HEK293T (cell line): ENCODE results near the gene ATP1B3.

Source experiments
- ELF4 ChIP-seq: fragments of 450-650 bp; IDR thresholded peaks from 2 replicates; pipeline ENCODE4 v1.6.1; 2017; ENCODE audit warnings: antibody characterized with exemption
- NFRKB ChIP-seq: fragments of 450-650 bp; IDR thresholded peaks from 2 replicates; pipeline ENCODE4 v1.6.1; 2016; ENCODE audit warnings: mild to moderate bottlenecking, moderate library complexity
- SUZ12 ChIP-seq: fragments of 450-650 bp; IDR thresholded peaks from 2 replicates; pipeline ENCODE4 v1.6.1; 2016; ENCODE audit warnings: mild to moderate bottlenecking
- TF ChIP-seq, protein P1 (sequence below): fragments of 450-650 bp; IDR thresholded peaks from 2 replicates; pipeline ENCODE4 v1.6.1; 2016

DNA sequence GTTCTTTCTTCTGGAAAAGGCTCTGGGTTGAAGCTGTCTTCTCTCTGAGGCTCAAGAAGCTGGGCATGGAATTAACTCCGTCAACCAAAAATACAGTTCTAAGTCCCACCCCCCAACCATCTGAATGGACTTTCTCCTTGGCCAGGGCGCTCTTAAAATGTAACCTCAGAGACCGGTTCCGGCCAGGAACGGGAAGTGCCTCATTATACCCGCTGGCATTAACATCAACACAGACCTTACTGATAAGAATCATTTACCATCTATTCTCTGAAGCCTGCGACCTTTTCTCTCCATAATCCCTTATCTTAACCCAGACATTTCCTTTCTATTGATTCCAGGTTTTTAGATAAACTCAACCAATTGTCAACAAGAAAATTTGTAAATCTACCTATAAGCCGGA, 64.7 kb downstream of the ATP1B3 start:
- no peak for TF ChIP-seq SUZ12
- TF ChIP-seq, protein P1, sequence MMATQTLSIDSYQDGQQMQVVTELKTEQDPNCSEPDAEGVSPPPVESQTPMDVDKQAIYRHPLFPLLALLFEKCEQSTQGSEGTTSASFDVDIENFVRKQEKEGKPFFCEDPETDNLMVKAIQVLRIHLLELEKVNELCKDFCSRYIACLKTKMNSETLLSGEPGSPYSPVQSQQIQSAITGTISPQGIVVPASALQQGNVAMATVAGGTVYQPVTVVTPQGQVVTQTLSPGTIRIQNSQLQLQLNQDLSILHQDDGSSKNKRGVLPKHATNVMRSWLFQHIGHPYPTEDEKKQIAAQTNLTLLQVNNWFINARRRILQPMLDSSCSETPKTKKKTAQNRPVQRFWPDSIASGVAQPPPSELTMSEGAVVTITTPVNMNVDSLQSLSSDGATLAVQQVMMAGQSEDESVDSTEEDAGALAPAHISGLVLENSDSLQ = no peak
- no peak for TF ChIP-seq ELF4
- no peak for TF ChIP-seq NFRKB
